Panc1 (cell line): ENCODE results near the gene TRAK2. TPM values are rescaled to one million over a fixed set of nuclear protein-coding genes. Genes with fewer than 3 reads are reported as not detected.

ENCODE experiments used
- ATAC-seq: fragments of 200-7000 bp; cut with Tn5 transposase; 2 replicates; pipeline ENCODE4 v1.9.1; 2020; ENCODE audit warnings: mild to moderate bottlenecking, moderate library complexity
- BruUV-seq: library from RNA; stranded (reverse); fragments of 400-500 nt; replicated peaks from 2 replicates; lab custom pipeline; 2021; lab: Mats Ljungman, UMichigan
- CTCF ChIA-PET: fragments of 300-600 bp; sonication (Branson Sonifier 250); formaldehyde crosslinking; loops from one replicate; lab custom pipeline; 2022; ENCODE audit warnings: antibody characterized with exemption; lab: Charles Lee
- POLR2A ChIA-PET: fragments of 300-600 bp; sonication (Branson Sonifier 250); formaldehyde crosslinking; loops from one replicate; lab custom pipeline; 2022; ENCODE audit warnings: antibody characterized with exemption; lab: Charles Lee
- DNase-seq: peaks from one replicate; pipeline ENCODE4 v3.0.0-alpha.2; 2010; ENCODE audit warnings: low read depth, low spot score
- H3K27ac ChIP-seq: 2 replicates; pipeline ENCODE4 v1.5.1; 2011; ENCODE audit warnings: mild to moderate bottlenecking, low read length, inconsistent platforms
- H3K27me3 ChIP-seq: fragments of 200-500 bp; sonication (Bioruptor generic); 2 replicates; pipeline ENCODE4 v1.6.0; 2014; ENCODE audit warnings: low read length, inconsistent platforms; ENCODE audit not compliant: control insufficient read depth, insufficient read depth
- H3K36me3 ChIP-seq: fragments of 200-500 bp; sonication (Bioruptor generic); 2 replicates; pipeline ENCODE4 v1.5.1; 2014; ENCODE audit warnings: inconsistent platforms, mild to moderate bottlenecking, low read length, moderate library complexity; ENCODE audit not compliant: control insufficient read depth, insufficient read depth
- H3K4me1 ChIP-seq: 2 replicates; pipeline ENCODE4 v1.5.1; 2011; ENCODE audit warnings: inconsistent platforms, mild to moderate bottlenecking, low read length, moderate library complexity; ENCODE audit not compliant: control insufficient read depth, insufficient read depth
- H3K4me3 ChIP-seq, 2 experiments: 2 replicates each; pipeline ENCODE4 v1.5.1; 2011 to 2012; ENCODE audit warnings: low read depth in 2 of 2, low read length in 2 of 2, mild to moderate bottlenecking in 2 of 2, inconsistent platforms in 1 of 2, moderate library complexity in 1 of 2
- H3K9me3 ChIP-seq: fragments of 200-500 bp; sonication (Bioruptor generic); 2 replicates; pipeline ENCODE4 v1.5.1; 2014; ENCODE audit warnings: low read depth, mild to moderate bottlenecking, inconsistent platforms, low read length, moderate library complexity; ENCODE audit not compliant: control insufficient read depth, insufficient read depth
- POLR2AphosphoS5 ChIP-seq: IDR thresholded peaks from 2 replicates; pipeline ENCODE4 v1.6.1; 2012; ENCODE audit warnings: mild to moderate bottlenecking, low read depth, low read length, moderate library complexity
- SIN3A ChIP-seq: IDR thresholded peaks from 2 replicates; pipeline ENCODE4 v1.6.1; 2012; ENCODE audit warnings: low read depth, mild to moderate bottlenecking, low read length, moderate library complexity, borderline replicate concordance; ENCODE audit not compliant: insufficient read depth
- TCF7L2 ChIP-seq: IDR thresholded peaks from 2 replicates; pipeline ENCODE4 v1.6.1; 2011; ENCODE audit warnings: mild to moderate bottlenecking, low read depth, low read length, inconsistent platforms
- in situ Hi-C: cut with HindIII; loops from 2 replicates; pipeline ENCODE4 v1.10.0; 2016; ENCODE audit warnings: low sequenced_read_pairs, low pct_unique_long_range_greater_than_20kb
- intact Hi-C: fragments of 100-400 bp; cut with micrococcal nuclease; formaldehyde crosslinking; loops from one replicate; pipeline ENCODE4 v1.10.0; 2022; ENCODE audit not compliant: unreplicated experiment
- total RNA-seq: library from RNA; stranded (reverse); gene quantifications from one replicate; pipeline ENCODE4 v1.2.1, GENCODE V29; 2021; ENCODE audit not compliant: unreplicated experiment
- TF ChIP-seq, protein P1 (sequence below): fragments of 450-650 bp; IDR thresholded peaks from 2 replicates; pipeline ENCODE4 v1.5.1; 2017; ENCODE audit warnings: mild to moderate bottlenecking
- TF ChIP-seq, protein P2 (sequence below), 2 experiments: IDR thresholded peaks; 2 replicates each; pipeline ENCODE4 v1.6.1; 2011 to 2012; ENCODE audit warnings: low read depth in 2 of 2, control low read depth in 1 of 2, low read length in 1 of 2, mild to moderate bottlenecking in 1 of 2, moderate library complexity in 1 of 2; ENCODE audit not compliant: insufficient read depth in 1 of 2

TRAK2 gene
- total RNA-seq, 1 experiment from 2014 or later: 35.7 TPM

DNA sequence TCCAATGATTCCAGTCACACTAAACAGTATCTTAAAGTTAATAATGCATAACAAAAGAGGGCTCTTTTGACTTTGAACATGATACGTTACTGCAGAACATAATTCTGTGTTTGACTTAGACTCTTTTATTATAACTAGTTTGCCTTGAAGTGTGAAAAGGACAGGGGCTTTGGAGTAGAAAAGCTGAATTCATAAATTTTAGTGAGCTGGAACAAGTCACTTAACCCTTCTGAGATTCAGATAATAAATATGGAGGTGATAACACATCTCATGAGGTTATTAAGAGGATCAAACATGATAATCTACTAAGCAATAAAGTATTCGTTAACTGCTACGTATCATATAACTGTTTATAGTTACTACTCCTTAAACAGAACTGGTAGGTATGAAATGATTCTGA, 49.4 kb downstream of the TRAK2 start:
- DNase-seq (no peak), ATAC-seq (no peak)
- in situ Hi-C loops (no loop called here), intact Hi-C loops (no loop called here)
- H3K36me3 ChIP-seq: no peaks in the 10 kb centered on the region; the same call in 1 of the 2 replicates
- H3K4me1 ChIP-seq: peaks cover 8% of the 10 kb centered on the region; the same call in 1 of the 2 replicates
- ChIA-PET CTCF (no interaction called here), POLR2A (no interaction called here)
- H3K4me3 ChIP-seq: no peak overlapping the region
- no peak overlapping the region for H3K27ac ChIP-seq
- H3K9me3 ChIP-seq: no peaks in the 10 kb centered on the region
- H3K27me3 ChIP-seq: no peaks in the 10 kb centered on the region
- TF ChIP-seq TCF7L2 (no peak), SIN3A (no peak), POLR2AphosphoS5 (no peak)
- TF ChIP-seq, protein P1, sequence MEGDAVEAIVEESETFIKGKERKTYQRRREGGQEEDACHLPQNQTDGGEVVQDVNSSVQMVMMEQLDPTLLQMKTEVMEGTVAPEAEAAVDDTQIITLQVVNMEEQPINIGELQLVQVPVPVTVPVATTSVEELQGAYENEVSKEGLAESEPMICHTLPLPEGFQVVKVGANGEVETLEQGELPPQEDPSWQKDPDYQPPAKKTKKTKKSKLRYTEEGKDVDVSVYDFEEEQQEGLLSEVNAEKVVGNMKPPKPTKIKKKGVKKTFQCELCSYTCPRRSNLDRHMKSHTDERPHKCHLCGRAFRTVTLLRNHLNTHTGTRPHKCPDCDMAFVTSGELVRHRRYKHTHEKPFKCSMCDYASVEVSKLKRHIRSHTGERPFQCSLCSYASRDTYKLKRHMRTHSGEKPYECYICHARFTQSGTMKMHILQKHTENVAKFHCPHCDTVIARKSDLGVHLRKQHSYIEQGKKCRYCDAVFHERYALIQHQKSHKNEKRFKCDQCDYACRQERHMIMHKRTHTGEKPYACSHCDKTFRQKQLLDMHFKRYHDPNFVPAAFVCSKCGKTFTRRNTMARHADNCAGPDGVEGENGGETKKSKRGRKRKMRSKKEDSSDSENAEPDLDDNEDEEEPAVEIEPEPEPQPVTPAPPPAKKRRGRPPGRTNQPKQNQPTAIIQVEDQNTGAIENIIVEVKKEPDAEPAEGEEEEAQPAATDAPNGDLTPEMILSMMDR: no peak
- TF ChIP-seq, protein P2, sequence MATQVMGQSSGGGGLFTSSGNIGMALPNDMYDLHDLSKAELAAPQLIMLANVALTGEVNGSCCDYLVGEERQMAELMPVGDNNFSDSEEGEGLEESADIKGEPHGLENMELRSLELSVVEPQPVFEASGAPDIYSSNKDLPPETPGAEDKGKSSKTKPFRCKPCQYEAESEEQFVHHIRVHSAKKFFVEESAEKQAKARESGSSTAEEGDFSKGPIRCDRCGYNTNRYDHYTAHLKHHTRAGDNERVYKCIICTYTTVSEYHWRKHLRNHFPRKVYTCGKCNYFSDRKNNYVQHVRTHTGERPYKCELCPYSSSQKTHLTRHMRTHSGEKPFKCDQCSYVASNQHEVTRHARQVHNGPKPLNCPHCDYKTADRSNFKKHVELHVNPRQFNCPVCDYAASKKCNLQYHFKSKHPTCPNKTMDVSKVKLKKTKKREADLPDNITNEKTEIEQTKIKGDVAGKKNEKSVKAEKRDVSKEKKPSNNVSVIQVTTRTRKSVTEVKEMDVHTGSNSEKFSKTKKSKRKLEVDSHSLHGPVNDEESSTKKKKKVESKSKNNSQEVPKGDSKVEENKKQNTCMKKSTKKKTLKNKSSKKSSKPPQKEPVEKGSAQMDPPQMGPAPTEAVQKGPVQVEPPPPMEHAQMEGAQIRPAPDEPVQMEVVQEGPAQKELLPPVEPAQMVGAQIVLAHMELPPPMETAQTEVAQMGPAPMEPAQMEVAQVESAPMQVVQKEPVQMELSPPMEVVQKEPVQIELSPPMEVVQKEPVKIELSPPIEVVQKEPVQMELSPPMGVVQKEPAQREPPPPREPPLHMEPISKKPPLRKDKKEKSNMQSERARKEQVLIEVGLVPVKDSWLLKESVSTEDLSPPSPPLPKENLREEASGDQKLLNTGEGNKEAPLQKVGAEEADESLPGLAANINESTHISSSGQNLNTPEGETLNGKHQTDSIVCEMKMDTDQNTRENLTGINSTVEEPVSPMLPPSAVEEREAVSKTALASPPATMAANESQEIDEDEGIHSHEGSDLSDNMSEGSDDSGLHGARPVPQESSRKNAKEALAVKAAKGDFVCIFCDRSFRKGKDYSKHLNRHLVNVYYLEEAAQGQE (IDR thresholded peaks at IDR 0.05; ENCODE audit: insufficient read depth in 1 of 2, low read depth in 2 of 2, low read length in 1 of 2): no peak
- no TSS peak for BruUV-seq

DNA sequence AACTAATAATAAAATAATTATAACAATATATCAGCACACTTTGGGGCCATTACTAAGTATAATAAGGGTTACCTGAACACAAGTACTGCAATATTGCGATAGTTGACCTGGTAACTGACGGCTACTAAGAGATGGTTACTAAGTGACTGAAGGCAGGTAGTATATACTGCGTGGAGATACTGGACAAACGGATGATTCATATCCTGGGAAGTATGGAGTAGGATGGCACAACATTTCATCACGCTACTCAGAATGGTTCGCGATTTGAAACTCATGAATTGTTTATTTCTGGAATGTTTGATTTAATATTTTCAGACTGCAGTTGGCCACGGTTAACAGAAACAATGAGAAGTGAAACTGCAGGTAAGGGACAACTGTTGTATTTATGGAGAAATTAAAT, 54.7 kb downstream of the TRAK2 start:
- in situ Hi-C loops (no loop called here), intact Hi-C loops (no loop called here)
- TF ChIP-seq POLR2AphosphoS5 (no peak), TCF7L2 (no peak), SIN3A (no peak)
- TF ChIP-seq, protein P2 (IDR thresholded peaks at IDR 0.05; ENCODE audit: insufficient read depth in 1 of 2, low read depth in 2 of 2, low read length in 1 of 2): no peak
- TF ChIP-seq, protein P1: no peak
- H3K27ac ChIP-seq: no peak overlapping the region
- ATAC-seq: no peak
- no peaks in the 10 kb centered on the region for H3K9me3 ChIP-seq
- CTCF ChIA-PET: no interaction called here
- no peak for DNase-seq
- POLR2A ChIA-PET: no interaction called here
- H3K4me3 ChIP-seq: no peak overlapping the region
- H3K36me3 ChIP-seq: no peaks in the 10 kb centered on the region; the same call in 1 of the 2 replicates
- H3K4me1 ChIP-seq: no peaks in the 10 kb centered on the region
- no peaks in the 10 kb centered on the region for H3K27me3 ChIP-seq
- no TSS peak for BruUV-seq
